ENCODE results near the gene C16orf74. TPM values are rescaled to one million over a fixed set of nuclear protein-coding genes. Genes with fewer than 3 reads are reported as not detected.

Gene C16orf74
- total and polyA plus RNA-seq, 2 of the 13 experiments (the other 11 are each of a cell fraction or from before 2014, with no cell fraction given) = 0.13 to 0.29 TPM

DNA sequence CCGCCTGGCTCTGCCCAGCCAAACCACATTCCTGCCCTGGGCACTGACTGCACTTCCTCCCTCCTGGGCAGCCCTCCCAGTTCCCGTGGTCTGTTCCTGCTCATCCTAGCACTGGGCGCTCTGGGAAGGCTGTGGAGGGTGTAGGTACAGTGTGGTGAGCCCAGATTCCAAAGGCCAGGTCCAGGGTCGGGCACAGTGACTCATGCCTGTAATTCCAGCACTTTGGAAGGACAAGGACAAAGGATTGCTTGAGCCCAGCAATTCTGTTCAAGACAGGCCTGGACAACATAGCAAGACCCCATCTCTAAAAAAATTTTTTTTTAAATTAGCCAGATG lies 30.6 kb downstream of the C16orf74 start (continued):
- TF ChIP-seq PAF1 (CRISPR knock-in tag; IDR thresholded peaks at IDR 0.05) (no peak), CCAR2 (optimal IDR thresholded peaks at IDR 0.05; ENCODE audit: low read depth, low read length) (no peak), ZNF609 (CRISPR knock-in tag; IDR thresholded peaks at IDR 0.05; ENCODE audit: borderline replicate concordance) (no peak), ZNF879 (CRISPR knock-in tag; IDR thresholded peaks at IDR 0.05) (no peak), ZNF790 (CRISPR knock-in tag; IDR thresholded peaks at IDR 0.05; ENCODE audit: borderline replicate concordance) (no peak), CBX1 (IDR thresholded peaks at IDR 0.05; ENCODE audit: low read depth) (no peak), ZNF576 (CRISPR knock-in tag; IDR thresholded peaks at IDR 0.05) (no peak), HDAC6 (IDR thresholded peaks at IDR 0.05; ENCODE audit: low read depth, low read length) (no peak), NFYC (CRISPR knock-in tag; IDR thresholded peaks at IDR 0.05) (no peak), ZNF18 (CRISPR knock-in tag; IDR thresholded peaks at IDR 0.05; ENCODE audit: insufficient replicate concordance) (no peak), MAZ (IDR thresholded peaks at IDR 0.05; ENCODE audit: borderline replicate concordance, low read depth, low read length) (0 out of 2 replicates have a peak, but pooled peaks have one; percentile 25), MAZ (CRISPR knock-in tag; IDR thresholded peaks at IDR 0.05; ENCODE audit: low read depth) (no peak), CAMTA2 (CRISPR knock-in tag; IDR thresholded peaks at IDR 0.05; ENCODE audit: borderline replicate concordance) (no peak), RELA (CRISPR knock-in tag; IDR thresholded peaks at IDR 0.05) (no peak), SALL1 (CRISPR knock-in tag; IDR thresholded peaks at IDR 0.05) (peak; percentile 24; the same call in 1 of the 2 replicates), ZNF225 (CRISPR knock-in tag; IDR thresholded peaks at IDR 0.05) (no peak)
- TF ChIP-seq, protein P1, sequence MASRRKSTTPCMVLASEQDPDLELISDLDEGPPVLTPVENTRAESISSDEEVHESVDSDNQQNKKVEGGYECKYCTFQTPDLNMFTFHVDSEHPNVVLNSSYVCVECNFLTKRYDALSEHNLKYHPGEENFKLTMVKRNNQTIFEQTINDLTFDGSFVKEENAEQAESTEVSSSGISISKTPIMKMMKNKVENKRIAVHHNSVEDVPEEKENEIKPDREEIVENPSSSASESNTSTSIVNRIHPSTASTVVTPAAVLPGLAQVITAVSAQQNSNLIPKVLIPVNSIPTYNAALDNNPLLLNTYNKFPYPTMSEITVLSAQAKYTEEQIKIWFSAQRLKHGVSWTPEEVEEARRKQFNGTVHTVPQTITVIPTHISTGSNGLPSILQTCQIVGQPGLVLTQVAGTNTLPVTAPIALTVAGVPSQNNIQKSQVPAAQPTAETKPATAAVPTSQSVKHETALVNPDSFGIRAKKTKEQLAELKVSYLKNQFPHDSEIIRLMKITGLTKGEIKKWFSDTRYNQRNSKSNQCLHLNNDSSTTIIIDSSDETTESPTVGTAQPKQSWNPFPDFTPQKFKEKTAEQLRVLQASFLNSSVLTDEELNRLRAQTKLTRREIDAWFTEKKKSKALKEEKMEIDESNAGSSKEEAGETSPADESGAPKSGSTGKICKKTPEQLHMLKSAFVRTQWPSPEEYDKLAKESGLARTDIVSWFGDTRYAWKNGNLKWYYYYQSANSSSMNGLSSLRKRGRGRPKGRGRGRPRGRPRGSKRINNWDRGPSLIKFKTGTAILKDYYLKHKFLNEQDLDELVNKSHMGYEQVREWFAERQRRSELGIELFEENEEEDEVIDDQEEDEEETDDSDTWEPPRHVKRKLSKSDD (CRISPR knock-in tag; IDR thresholded peaks at IDR 0.05; ENCODE audit: low read depth) = no peak
- TF ChIP-seq, protein P2, sequence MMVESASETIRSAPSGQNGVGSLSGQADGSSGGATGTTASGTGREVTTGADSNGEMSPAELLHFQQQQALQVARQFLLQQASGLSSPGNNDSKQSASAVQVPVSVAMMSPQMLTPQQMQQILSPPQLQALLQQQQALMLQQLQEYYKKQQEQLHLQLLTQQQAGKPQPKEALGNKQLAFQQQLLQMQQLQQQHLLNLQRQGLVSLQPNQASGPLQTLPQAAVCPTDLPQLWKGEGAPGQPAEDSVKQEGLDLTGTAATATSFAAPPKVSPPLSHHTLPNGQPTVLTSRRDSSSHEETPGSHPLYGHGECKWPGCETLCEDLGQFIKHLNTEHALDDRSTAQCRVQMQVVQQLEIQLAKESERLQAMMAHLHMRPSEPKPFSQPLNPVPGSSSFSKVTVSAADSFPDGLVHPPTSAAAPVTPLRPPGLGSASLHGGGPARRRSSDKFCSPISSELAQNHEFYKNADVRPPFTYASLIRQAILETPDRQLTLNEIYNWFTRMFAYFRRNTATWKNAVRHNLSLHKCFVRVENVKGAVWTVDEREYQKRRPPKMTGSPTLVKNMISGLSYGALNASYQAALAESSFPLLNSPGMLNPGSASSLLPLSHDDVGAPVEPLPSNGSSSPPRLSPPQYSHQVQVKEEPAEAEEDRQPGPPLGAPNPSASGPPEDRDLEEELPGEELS (CRISPR knock-in tag; IDR thresholded peaks at IDR 0.05) = no peak
- TF ChIP-seq, protein P3, sequence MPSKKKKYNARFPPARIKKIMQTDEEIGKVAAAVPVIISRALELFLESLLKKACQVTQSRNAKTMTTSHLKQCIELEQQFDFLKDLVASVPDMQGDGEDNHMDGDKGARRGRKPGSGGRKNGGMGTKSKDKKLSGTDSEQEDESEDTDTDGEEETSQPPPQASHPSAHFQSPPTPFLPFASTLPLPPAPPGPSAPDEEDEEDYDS (CRISPR knock-in tag; IDR thresholded peaks at IDR 0.05) = no peak
